GM21526 (cell line): Measurements from ENCODE around the gene ULK1.
A peak's percentile ranks its signal among the peaks of the same experiment; 100 is the strongest.

Experiments
- ATAC-seq: cut with Tn5 transposase; IDR thresholded peaks from one replicate; pipeline ENCODE4 v1.9.1; 2021; ENCODE audit warnings: moderate library complexity; ENCODE audit not compliant: unreplicated experiment, low FRiP score

The ULK1 gene

DNA sequence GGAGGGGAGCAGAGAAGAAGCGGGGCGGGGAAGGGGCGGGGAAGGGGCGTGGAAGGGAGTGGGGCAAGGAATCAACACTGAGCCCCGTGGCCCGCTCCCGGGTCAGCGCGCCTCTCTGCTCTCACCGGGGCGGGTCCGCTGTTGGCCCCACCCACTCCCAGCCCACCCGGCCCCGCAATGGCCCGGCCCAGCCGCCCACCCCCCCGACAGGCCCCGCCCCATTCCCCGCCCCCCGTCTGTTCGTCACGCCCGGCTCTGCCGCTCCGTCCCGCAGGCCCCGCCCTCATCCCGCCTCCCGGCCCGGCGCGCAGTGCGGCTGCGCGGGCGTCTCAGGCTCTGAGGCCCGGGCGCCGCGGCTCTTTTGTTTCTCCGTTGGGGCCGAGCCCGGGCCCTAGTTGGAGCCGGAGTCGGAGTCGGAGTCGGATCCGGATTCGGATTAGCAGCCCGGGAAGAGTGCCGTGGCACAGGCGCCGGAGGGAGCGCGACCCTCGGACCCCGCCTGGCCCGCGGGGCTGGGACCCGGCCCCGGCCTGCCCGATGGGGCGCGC lies at the start of gene ULK1:
ULK1 (plus strand) TSS at position 310 of the 548 bp plus-strand sequence. CDS start 380 bp downstream, outside the sequence.
- ATAC-seq, result peak; percentile 75

GRCh38 chr12:131844656-131845055 lies 49.8 kb upstream of the ULK1 start:
- ATAC-seq, result no peak

DNA sequence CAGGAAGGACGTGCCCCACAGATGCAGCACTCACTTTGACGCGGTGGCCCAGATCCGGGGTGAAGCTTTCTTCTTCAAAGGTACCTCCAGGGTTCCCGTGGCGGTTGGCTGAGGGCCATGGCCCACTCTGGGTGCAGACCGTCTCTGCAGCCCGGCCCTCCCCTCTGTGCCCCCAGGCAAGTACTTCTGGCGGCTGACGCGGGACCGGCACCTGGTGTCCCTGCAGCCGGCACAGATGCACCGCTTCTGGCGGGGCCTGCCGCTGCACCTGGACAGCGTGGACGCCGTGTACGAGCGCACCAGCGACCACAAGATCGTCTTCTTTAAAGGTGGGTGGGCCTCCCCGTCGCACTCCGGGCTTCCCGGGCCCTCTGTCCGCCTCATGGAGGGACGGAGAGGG lies 49.3 kb upstream of the ULK1 start:
- no peak for ATAC-seq

DNA sequence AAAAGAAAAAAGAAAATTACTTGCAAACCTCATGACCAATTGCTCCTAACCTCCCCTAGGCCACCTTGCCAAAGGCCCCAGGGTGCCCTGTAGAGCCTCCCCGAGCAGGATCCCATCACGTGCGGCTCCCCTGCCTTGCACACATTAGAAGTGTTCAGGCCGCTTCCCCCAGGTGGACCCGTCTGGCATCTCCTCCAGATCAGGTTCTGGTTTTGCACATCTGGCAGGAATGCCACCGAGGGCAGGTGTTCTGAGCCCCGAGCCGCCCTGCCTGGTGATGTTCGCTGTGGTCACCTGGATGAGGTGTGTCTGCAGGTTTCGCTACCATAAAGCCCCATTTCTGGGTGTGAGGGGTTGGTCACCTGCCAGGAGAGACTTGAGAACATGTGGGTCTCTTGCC lies 47.0 kb upstream of the ULK1 start:
- ATAC-seq, result no peak

- ATAC-seq, result no peak
These were observed 45.7 kb upstream of the ULK1 start for GRCh38 chr12:131848753-131849152.

DNA sequence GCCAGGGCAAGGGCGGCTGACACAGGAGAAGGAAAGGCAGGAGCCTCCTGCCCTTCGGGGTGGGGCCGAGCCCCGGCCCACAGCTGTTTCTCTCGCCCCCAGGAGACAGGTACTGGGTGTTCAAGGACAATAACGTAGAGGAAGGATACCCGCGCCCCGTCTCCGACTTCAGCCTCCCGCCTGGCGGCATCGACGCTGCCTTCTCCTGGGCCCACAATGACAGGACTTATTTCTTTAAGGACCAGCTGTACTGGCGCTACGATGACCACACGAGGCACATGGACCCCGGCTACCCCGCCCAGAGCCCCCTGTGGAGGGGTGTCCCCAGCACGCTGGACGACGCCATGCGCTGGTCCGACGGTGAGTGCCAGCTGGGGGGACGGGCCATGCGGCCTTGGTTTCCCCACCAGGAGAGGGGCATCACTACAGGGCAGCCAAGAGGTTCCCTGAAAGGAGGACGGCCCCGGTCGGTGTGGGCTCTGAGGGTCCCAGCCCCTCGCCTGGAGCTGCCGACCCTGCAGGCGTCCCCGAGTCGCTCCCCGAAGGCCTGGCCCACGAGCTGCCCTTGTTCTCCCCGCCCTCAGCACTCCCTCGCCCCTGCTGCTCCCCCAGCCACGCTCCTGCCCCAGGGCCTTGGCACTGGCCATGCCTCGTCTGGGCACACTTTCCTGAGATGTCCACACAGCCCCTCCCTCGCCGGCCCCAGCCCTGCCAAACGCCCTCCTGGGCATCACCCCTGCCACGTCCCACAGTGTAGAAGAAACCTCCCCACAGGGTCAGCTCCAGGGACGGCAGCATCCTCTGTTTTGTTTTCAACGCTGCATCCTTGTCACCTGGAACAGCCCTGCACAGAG lies 44.5 kb upstream of the ULK1 start:
- ATAC-seq, result no peak

DNA sequence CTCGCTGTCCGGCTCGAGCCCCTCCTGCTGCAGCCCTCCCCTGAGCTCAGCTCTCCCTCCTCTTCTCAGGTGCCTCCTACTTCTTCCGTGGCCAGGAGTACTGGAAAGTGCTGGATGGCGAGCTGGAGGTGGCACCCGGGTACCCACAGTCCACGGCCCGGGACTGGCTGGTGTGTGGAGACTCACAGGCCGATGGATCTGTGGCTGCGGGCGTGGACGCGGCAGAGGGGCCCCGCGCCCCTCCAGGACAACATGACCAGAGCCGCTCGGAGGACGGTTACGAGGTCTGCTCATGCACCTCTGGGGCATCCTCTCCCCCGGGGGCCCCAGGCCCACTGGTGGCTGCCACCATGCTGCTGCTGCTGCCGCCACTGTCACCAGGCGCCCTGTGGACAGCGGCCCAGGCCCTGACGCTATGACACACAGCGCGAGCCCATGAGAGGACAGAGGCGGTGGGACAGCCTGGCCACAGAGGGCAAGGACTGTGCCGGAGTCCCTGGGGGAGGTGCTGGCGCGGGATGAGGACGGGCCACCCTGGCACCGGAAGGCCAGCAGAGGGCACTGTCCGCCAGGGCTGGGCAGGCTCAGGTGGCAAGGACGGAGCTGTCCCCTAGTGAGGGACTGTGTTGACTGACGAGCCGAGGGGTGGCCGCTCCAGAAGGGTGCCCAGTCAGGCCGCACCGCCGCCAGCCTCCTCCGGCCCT lies 43.4 kb upstream of the ULK1 start:
- ATAC-seq, result no peak

DNA sequence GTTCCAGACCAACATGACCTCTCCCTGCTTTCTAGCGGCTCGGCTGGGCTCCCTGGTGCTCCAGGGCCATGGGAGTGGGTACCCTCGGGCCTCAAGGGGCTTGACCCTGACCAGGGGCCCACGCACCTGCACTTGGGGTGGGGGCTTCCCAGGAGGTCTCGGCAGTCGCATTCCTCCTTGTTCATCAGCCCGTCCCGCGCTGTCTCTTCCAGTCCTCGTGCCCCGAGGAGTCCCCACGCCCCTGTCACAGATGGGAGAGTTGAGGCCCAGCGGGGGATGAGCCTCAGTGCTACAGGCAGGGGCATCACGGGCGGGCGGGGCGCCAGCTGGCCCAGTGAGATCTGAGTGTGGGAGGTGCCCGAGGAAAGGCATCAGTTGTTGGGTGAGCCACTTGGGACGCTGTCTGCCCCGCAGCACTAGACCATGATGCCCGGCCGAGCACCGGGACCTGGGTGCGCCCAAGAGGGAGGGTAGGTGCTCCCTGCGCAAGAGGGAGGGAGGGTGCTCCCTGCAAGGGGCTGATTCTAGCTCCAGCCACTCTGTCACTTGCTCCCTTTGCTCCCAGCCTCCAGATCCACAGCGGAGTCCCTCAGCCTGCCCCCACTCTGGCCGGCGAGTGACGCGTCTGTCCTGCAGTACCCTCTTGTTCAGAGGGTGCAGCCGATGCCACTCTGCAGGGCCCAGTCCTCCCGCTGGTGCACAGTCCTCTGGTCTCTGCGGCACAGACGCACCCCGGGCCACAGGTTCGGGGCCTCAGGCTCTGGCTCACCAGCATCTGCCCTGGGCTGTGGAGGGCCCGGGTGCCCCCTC lies 42.5 kb upstream of the ULK1 start:
- no peak for ATAC-seq

DNA sequence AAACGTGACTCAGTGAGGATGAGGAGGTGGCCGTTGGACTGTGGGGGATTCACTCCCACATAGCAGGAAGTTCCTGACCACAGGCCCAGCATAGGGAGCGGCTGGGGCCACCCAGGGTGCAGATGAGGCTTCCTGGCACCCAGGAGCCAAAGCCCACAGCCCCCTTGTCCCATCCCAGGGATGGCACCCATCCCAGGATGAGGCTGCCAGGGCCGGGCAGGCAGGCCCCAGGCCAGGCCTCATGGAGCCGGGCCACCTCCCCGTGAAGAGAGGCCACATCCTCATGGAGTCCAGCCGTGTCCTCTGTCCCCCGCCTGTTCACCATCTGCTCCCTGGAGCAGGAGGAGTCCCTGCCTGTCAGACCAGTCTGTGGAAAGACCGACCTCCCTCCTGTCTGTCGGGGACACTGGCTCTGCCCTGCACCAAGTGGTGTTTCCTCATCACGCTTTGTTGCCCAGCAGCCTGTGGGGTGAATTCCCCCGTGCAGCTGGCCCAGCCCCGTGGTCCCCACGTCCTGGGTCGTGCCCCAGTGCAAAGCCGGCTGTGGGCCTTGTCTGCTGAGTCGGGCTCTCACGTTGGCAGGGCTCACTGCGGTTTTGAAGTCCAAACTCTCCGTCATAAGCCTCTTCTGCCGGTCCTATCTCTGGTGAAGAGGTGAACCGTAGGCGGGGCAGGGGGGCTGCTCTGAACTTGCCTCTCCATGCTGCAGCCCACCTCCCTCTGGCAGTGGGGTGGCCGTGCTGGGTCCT lies 41.7 kb upstream of the ULK1 start:
- ATAC-seq, result no peak

DNA sequence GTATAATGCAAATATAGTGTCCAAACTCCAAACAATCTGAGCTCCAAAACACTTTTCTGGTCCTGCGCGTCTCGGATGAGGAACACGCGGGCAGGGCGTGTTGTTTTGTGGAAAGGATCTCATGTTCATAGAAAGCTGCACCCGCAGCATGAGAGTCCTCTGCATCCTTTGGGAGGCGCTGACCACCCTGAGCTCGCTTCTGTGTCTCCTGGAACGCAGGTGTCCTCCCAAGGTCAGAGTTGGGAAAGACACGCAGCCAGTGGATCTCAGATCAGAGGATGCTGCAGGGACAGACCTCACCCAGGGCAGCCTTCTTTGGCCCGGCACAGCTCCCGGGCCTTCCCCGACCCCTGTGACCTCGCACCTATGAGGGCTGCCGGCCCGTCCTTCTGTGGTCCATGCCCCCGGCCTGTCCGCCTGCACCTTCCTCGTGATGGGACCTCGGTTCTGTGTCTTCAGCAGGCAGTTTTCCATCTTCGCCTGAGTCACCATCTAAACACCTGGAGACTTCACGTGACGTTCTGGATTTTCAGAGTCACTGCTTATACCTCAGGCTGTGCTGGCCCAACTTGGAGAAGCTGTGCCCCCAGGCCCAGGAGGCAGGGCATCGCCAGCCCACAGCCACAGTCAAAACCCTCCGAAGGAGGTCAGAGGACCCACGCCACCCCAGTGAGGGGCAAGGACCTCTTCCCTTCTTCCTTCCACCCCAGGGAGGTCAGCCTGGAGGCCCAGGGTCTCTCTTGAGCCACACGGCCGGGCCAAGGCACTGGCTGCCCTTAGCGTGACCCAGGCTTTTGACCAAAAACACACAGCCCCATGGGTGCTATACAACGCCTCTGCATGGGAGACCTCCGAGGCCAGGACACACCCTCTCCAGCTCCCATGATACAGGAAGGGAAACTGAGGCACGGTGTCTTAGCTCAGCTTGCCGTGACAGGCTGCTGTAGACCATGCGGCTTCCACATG lies 40.3 kb upstream of the ULK1 start:
- ATAC-seq, result no peak

DNA sequence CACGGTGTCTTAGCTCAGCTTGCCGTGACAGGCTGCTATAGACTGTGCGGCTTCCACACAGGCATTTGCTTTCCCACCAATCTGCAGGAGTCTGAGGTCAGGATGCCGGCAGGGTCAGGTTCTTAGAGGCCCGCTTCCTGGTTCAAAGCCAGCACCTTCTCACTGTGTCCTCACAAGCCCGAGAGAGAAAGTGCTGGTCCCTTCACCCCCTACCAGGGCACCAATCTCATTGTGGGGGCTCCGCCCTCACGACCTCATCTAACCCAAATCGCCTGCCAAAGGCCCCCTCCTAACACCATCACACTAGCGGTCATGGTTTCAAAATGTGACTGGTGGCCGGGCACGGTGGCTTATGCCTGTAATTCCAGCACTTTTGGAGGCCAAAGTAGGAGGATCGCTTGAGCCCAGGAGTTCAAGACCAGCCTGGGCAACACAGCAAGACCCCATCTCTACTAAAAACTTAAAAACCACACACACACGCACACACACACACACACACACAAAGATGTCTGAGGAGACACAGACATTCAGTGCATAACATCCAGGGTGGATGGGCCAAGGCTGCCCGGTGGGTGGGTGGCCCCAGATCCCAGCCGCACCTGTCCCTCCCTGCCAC lies 39.5 kb upstream of the ULK1 start:
- no peak for ATAC-seq

GRCh38 chr12:131855521-131856142 lies 38.8 kb upstream of the ULK1 start:
- no peak for ATAC-seq

DNA sequence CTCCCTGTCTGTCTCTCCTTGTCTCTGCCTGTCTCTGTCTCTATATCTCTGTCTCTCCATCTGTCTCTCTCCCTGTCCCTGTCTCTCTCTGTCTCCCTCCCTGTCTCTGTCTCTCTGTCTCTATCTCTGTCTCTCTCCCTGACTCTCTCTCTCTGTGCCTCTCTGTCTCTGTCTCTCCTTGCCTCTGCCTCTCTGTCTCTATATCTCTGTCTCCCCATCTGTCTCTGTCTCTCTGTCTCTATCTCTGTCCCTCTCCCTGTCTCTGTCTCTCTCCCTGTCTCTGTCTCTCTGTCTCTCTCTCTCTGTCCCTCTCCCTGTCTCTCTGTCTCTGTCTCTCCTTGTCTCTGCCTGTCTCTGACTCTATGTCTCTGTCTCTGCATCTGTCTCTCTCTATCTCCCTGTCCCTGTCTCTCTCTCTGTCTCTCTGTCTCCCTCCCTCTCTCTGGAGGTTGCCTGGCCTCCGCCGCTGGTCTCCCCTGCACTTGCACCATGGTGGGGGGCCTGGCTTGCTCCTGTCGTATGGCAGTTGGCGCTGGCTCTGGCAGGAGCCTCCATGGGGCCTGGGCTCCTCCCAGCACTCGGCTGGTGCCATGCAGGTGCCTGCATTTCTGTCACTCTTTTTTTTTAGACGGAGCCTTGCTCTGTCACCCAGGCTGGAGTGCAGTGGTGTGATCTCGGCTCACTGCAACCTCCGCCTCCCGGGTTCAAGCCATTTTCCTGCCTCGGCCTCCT lies 37.9 kb upstream of the ULK1 start:
- no peak for ATAC-seq

DNA sequence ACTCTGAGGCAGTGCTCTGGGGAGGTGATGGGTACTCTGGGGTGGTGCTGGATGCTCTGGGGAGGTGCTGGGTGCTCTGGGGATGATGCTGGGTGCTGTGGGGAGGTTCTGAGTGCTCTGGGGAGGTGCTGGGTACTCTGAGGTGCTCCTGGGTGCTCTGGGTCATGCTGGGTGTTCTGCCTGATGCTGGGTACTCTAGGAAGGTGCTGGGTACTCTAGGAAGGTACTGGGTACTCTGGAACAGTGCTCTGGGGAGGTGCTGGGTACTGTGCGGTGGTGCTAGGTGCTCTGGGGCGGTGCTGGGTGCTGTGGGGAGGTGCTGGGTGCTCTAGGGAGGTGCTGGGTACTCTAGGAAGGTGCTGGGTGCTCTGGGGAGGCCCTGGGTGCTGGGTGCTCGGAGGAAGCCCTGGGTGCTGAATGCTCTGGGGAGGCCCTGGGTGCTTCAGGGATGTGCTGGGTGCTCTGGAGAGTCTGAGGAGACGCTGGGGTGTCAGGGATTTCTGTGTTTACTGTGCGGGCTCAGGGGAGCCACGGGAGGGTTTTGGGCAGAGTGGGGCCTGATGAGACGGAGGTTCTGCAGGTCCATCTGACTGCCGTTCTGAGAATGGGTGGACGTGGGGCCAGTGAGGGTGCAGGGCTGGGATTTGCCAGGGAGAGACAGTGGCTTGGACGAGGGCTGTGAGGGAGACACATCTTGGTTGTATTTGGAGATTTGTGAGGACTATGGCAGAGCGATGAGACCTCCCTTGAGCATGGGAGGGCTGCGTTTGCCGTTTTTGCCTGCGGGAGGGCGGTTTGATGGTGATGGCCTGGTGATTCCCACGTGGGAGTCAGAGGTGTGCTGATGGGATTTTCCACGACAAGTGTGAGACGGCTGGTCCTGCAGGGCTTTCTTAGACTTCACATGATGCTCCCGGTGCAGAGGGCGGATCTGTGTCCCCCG lies 36.2 kb upstream of the ULK1 start:
- no peak for ATAC-seq

GRCh38 chr12:131860472-131861260 lies 33.8 kb upstream of the ULK1 start:
- no peak for ATAC-seq
